Activated T-helper 2 cell treated with anti-CD3 and anti-CD28 coated beads, Interferon-gamma antibody, Interleukin-2, Interleukin-4, amounts not matched to agents 10 μg/mL and 5 μg/mL and 100 μg/mL, durations not matched to agents 14 hours and 24 hours and 36 hours (primary cell): Measurements from ENCODE around the gene ADAMTS6. TPM values are rescaled to one million over a fixed set of nuclear protein-coding genes. Genes with fewer than 3 reads are reported as not detected.

Experiments
- DNase-seq: peaks from one replicate; pipeline ENCODE4 v3.0.0; 2021; ENCODE audit warnings: low spot score
- H3K27ac Mint-ChIP-seq: one replicate; pipeline ENCODE4 v1.8.0; 2021; ENCODE audit warnings: mixed read lengths
- H3K27me3 Mint-ChIP-seq: one replicate; pipeline ENCODE4 v1.8.0; 2021; ENCODE audit warnings: low read depth, mixed read lengths
- H3K36me3 Mint-ChIP-seq: one replicate; pipeline ENCODE4 v1.8.0; 2021; ENCODE audit warnings: low read depth, mixed read lengths
- H3K4me1 Mint-ChIP-seq: one replicate; pipeline ENCODE4 v1.8.0; 2021; ENCODE audit warnings: low read depth, mixed read lengths
- H3K4me3 Mint-ChIP-seq: one replicate; pipeline ENCODE4 v1.8.0; 2021; ENCODE audit warnings: low read depth, mild to moderate bottlenecking, moderate library complexity, mixed read lengths
- H3K9me3 Mint-ChIP-seq: one replicate; pipeline ENCODE4 v1.8.0; 2021; ENCODE audit warnings: mixed read lengths
- intact Hi-C: fragments of 100-400 bp; cut with micrococcal nuclease; formaldehyde crosslinking; loops from one replicate; pipeline ENCODE4 v1.15.1; 2023
- total RNA-seq: library from RNA; stranded (reverse); gene quantifications from 2 replicates; pipeline ENCODE4 v1.2.3, GENCODE V29; 2022

Gene ADAMTS6
- total RNA-seq, 1 donor from 2014 or later: 1.4 TPM

DNA sequence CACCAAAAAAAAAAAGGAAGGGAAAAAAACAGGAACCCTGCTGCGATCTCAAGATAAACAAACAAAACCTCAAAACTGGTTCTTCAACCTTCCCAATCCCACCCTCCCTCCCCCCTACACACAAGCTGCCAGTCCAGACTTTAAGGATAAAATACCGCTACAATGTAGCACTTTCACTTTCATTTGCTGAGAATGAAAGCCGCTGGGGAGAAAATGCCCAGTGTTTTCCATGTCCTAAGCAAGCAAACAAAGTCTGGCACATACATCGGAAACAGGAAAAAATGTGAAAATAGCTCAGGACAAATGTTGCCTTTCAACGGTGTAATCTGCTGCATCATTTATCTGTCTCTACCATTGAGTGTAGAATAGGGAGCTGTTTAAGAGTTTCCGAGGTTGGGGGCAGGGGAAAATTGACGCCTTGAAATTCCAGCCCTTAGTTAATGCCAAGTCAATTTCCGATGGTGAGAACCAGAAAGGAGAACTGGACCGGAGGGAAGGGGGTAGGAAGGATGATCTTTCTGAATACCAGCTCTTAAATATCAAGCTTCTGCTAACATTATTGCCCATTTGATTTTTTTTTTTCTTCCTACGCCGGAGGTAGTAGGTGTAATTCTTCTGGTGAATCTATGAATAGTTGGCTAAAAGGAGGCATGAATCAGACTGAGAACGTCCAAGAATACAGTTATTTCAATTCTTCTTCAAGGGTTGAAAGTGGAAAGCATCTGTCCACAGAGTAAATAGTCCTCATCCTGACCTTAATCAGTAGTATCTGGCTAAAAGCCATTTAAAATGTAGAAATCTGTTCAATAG, 1.2 kb upstream of the ADAMTS6 start:
- Mint-ChIP-seq H3K4me1 (peaks cover 20% of the 10 kb centered on the region), H3K4me3 (no peak overlapping the region), H3K27ac (peak overlapping the region; percentile 84), H3K36me3 (no peaks in the 10 kb centered on the region), H3K9me3 (no peaks in the 10 kb centered on the region), H3K27me3 (no peaks in the 10 kb centered on the region)
- DNase-seq: no peak
- intact Hi-C loops: loop anchor here (1.0 to 5.0 kb wide), 13 partner anchors 79 to 848 kb away; partner anchors contain the start of genes CENPK, CWC27, ERBIN and NLN

DNA sequence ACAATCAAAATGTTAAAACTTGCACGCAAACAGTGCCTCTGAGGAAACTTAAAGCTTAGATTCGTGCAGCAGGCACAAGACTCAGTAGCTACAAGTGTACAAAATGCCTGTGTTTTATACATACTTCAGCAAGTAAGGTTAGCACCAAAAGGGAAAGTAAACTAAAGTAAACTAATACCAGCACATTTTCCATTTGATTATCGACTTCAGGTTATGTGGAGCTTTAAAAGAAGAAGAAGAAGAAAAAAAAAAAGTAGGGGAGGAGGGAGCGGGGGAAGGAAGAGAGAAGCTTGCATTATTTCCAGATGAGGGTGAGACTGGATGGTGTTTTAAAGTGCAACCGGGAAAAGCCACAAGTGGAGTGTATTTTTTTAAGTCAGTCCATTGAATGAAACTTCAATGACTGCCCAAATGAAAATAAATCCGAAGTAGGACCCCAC, 596 bp upstream of the ADAMTS6 start:
- DNase-seq: no peak
- Mint-ChIP-seq H3K4me3 (no peak overlapping the region), H3K4me1 (peaks cover 21% of the 10 kb centered on the region), H3K9me3 (no peaks in the 10 kb centered on the region), H3K36me3 (no peaks in the 10 kb centered on the region), H3K27ac (peak overlapping the region; percentile 84), H3K27me3 (peaks cover 6% of the 10 kb centered on the region)
- intact Hi-C loops: loop anchor here (2.0 to 5.0 kb wide), 8 partner anchors 80 to 715 kb away; partner anchors contain the start of genes CENPK, CWC27, ERBIN and NLN

DNA sequence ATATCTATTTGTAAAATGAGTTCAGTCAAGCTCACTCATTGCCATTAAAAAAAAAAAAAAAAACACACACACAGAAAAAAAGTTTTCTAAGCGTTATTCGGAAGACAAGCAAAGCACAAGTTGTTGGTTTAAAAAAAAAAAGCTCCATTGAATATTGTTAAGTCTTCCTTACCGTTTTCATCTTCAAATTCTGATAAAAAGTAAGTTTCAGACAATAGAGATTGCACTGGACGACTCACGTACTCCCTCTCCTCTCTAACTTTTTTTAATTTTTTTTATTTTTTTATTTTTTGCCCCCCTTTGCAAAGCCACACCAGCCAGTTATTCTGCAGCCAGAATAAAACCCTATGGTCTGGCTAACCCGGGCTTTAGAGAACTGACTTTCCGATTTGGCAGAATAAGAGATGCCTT, 544 bp downstream of the ADAMTS6 start:
- Mint-ChIP-seq H3K27me3 (peaks cover 6% of the 10 kb centered on the region), H3K27ac (peak overlapping the region; percentile 84), H3K36me3 (no peaks in the 10 kb centered on the region), H3K4me1 (peaks cover 21% of the 10 kb centered on the region), H3K9me3 (no peaks in the 10 kb centered on the region), H3K4me3 (no peak overlapping the region)
- no peak for DNase-seq
- intact Hi-C loops: loop anchor here (5.0 kb wide), 7 partner anchors 81 to 714 kb away; partner anchors contain the start of genes CENPK, CWC27, ERBIN and NLN

DNA sequence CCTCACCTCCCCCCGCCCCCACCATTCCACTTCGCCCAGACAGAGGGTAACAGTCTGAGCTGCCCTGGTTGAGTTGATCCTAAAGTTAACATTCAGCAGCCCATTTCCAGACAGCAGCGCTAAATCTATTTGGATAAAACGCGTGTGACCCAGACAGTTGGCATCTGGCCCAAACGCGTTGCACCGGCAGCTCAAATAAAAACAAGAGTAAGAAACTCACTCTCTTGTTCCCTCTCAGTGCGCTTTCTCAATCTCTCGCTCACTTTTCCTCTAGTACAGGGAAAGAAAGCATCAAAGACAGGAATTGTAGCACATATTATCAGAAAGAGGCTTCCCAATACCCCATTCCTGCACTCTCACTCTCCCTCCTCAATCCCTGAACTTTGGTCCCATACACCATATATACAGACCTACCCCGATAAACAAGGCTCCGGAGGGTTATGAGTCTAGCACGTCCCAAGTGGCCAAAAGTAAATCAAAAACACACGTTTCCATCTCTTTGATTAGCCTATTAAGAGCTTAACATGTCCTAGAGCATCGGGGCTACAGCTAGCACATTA, 1.3 kb downstream of the ADAMTS6 start:
- no peaks in the 10 kb centered on the region for H3K9me3 Mint-ChIP-seq
- no peak overlapping the region for H3K4me3 Mint-ChIP-seq
- intact Hi-C loops: loop anchor here (5.0 kb wide), 7 partner anchors 82 to 713 kb away; partner anchors contain the start of genes CENPK, CWC27, ERBIN and NLN
- DNase-seq: no peak
- no peaks in the 10 kb centered on the region for H3K36me3 Mint-ChIP-seq
- H3K27ac Mint-ChIP-seq: no peak overlapping the region
- H3K4me1 Mint-ChIP-seq: peaks cover 24% of the 10 kb centered on the region
- peaks cover 6% of the 10 kb centered on the region for H3K27me3 Mint-ChIP-seq

DNA sequence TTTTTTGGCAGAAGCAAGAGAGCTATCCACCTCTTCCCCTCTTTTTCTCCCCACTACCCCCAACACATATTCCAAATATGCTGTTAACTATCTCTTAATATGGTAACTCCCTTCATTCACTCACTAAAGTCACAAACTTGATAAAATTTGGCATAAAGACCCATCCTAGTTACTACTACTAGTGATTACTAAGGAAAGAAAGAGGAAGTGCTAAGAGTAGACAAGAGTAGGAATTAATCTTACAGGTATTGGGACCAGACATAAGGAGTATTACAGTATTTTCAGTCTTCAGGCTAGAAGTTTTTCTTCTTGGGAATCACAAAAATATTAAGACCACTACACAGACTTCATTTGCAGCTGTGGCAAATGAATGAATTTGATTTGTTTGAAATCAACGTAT, 2.2 kb downstream of the ADAMTS6 start:
- intact Hi-C loops: no loop called here
- no peak overlapping the region for H3K27ac Mint-ChIP-seq
- peaks cover 6% of the 10 kb centered on the region for H3K27me3 Mint-ChIP-seq
- peaks cover 24% of the 10 kb centered on the region for H3K4me1 Mint-ChIP-seq
- H3K9me3 Mint-ChIP-seq: no peaks in the 10 kb centered on the region
- H3K4me3 Mint-ChIP-seq: no peak overlapping the region
- no peak for DNase-seq
- H3K36me3 Mint-ChIP-seq: no peaks in the 10 kb centered on the region

DNA sequence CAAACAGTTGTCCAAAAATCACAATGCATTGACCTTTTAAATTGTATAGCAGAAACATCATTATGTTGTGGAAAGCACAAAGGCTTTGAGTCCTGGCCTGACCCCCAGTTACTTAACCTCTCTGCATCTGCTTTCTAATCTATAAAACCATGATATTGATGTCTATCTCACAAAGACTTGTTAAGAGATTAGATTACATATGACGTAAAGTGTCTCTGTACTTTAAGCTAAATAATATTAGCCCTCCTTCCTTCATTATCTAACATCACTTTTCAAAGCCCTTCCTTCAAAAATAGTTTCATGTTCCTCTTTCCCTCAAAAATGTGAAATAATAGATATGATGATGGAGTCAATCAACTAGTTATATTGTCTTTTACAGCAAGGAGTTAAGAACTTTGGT, 3.4 kb downstream of the ADAMTS6 start:
- Mint-ChIP-seq H3K4me1 (peaks cover 21% of the 10 kb centered on the region), H3K27me3 (peaks cover 6% of the 10 kb centered on the region), H3K9me3 (no peaks in the 10 kb centered on the region), H3K4me3 (no peak overlapping the region), H3K27ac (no peak overlapping the region), H3K36me3 (no peaks in the 10 kb centered on the region)
- no peak for DNase-seq
- intact Hi-C loops: no loop called here

DNA sequence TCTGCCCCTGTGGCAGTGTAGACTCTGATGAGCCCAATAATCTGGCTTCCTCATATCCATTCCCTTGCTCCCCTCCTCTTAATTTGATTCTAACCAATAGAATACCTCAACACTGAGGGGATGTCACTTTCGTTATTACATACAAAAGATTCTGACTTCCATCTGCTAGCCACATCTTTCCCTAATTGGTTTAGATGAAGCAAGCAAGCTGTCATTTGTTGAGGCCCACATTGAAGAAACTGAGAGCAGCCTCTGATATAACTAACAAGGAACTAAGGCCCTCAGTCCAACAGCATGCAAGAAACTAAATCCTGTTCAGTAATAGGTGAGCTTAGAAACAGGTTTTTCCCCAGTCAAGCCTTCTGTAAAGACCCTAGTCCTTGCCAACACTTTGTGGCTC, 5.8 kb downstream of the ADAMTS6 start:
- Mint-ChIP-seq H3K36me3 (no peaks in the 10 kb centered on the region), H3K27me3 (peaks cover 8% of the 10 kb centered on the region), H3K27ac (no peak overlapping the region), H3K9me3 (no peaks in the 10 kb centered on the region), H3K4me1 (peaks cover 4% of the 10 kb centered on the region), H3K4me3 (no peak overlapping the region)
- intact Hi-C loops: no loop called here
- DNase-seq: no peak

DNA sequence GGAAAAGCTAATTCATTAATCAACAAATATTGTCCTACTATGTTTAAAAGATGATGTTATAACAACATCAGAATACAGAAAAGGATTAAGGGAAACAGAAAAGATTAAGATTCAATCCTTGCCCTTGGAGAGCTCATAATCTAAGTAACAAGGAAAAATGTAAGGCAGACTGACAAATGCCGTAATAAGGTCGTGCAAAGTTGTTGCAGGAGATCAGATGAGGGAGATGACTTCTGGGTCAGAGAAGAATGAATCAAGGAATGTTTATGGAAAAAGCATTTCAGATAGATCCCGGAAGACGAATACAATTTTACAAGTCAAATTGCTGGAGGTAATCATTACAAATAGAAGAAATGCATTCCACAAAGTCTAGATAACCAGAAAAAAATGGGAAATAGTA, 6.4 kb downstream of the ADAMTS6 start:
- Mint-ChIP-seq H3K27me3 (peaks cover 9% of the 10 kb centered on the region), H3K4me1 (peaks cover 4% of the 10 kb centered on the region), H3K4me3 (no peak overlapping the region), H3K36me3 (no peaks in the 10 kb centered on the region), H3K27ac (no peak overlapping the region), H3K9me3 (no peaks in the 10 kb centered on the region)
- no peak for DNase-seq
- intact Hi-C loops: no loop called here

DNA sequence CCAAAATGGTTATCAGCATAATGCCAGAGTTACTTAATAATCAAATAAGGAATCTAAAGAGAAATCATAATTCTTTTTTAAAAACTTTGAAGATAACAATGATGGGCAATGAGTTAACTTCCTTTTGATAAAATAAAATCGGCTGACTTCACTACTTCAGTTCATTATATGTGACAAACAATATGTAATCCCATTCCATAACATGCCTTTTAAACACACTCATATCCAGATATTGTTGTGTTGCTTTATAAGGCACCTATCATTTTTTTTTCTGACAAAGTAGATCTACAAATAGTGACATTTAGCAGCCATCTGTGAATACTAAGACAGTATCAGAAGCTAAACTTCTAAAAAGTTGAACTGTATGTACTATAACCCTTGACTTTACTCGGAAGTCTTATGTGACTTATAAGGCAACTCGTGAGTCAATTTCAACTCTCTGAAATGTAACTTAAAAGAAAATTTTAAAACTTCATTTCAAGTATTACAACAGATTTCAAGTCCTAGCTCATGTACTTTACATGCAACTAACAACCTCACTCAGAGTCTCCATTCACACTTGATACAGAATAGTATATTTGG, 7.5 kb downstream of the ADAMTS6 start:
- intact Hi-C loops: no loop called here
- H3K36me3 Mint-ChIP-seq: no peaks in the 10 kb centered on the region
- H3K27ac Mint-ChIP-seq: no peak overlapping the region
- no peak overlapping the region for H3K4me3 Mint-ChIP-seq
- DNase-seq: no peak
- peaks cover 4% of the 10 kb centered on the region for H3K4me1 Mint-ChIP-seq
- no peaks in the 10 kb centered on the region for H3K9me3 Mint-ChIP-seq
- peaks cover 9% of the 10 kb centered on the region for H3K27me3 Mint-ChIP-seq

DNA sequence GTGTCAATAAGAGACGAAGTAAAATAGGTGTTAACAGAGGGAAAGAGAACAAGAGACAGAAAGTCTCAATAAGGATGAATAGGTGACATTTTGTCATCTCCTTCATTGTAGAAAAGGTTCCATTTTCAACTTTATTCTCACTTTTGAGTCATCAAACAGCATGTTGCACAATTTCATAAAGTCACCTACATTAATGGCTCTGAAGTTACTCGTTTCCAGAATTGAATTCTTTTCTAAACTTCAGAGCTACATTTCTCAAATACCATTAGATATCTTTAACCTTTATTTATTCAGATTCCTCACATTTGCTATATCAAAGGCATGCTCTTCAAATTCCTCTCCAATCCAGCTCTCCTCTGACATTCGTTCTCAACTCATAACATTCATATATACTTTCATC, 13.1 kb downstream of the ADAMTS6 start:
- no peaks in the 10 kb centered on the region for H3K36me3 Mint-ChIP-seq
- no peak overlapping the region for H3K4me3 Mint-ChIP-seq
- H3K27ac Mint-ChIP-seq: no peak overlapping the region
- intact Hi-C loops: no loop called here
- no peak for DNase-seq
- no peaks in the 10 kb centered on the region for H3K9me3 Mint-ChIP-seq
- H3K4me1 Mint-ChIP-seq: no peaks in the 10 kb centered on the region
- H3K27me3 Mint-ChIP-seq: peaks cover 3% of the 10 kb centered on the region

DNA sequence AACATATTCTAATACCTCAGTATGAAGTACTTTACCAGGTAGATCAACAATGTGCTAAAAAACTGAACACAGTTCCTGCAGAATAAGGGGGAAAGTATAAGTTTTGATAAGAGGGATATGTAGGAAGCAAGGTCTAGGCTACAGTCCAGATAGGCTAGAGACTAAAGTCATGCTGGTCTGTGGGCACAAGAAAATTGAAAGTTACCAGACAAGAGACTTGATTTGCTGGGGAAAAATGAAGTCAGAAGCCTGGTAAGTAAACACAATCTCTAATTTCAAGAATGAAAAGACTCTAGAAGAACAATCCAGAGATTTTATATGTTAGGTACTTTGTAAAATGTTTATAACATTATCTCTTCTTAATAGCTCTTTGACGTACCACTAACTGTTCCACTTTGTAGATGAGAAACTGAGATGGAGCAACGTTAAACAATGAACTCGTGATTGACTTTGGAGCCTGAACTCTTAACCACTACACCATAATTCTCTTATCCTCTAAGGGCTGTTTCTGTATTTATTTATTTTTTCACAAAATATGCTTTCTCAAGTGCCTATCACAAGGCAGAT, 19.5 kb downstream of the ADAMTS6 start:
- Mint-ChIP-seq H3K27ac (no peak overlapping the region), H3K27me3 (no peaks in the 10 kb centered on the region), H3K9me3 (no peaks in the 10 kb centered on the region), H3K4me1 (no peaks in the 10 kb centered on the region), H3K36me3 (no peaks in the 10 kb centered on the region), H3K4me3 (no peak overlapping the region)
- DNase-seq: no peak
- intact Hi-C loops: no loop called here

DNA sequence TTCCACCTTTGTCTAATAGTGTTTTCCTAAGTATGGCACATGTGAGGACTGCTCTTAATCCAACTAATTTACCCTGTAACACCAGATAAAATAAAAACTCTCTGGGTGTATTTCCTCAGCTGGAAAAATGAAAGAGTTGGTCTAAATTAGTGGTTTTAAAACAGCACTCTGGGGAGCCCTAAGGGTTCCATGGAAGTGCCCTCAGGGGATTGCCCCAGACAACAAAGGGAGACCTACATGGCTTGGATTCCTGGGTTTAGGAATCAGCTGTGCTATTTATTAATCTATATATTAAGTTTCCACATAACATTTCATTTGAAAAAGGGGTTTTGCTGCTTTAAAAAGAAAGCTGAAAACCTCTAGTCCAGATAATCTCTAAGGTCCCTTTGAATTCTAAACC, 20.2 kb downstream of the ADAMTS6 start:
- DNase-seq: no peak
- Mint-ChIP-seq H3K36me3 (no peaks in the 10 kb centered on the region), H3K4me1 (no peaks in the 10 kb centered on the region), H3K4me3 (no peak overlapping the region), H3K9me3 (no peaks in the 10 kb centered on the region), H3K27ac (no peak overlapping the region), H3K27me3 (no peaks in the 10 kb centered on the region)
- intact Hi-C loops: no loop called here

DNA sequence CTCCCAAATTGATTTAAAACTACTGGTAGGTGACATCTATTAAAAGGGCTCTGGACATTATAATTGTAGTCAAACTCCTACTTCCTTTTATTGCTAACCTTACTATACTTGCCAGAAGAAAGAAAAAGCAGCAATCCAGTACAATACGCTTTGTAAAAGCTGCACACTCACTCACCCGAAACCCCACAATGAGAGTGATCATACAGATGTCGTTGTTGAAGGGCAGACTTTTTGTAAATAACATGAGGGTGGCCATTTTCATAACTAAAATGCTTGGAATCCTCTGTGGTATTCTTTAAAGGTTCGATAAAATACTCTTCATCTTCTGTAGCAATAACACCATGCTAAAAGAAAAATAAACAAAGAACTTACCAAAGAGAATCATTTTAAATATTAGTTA, 21.7 kb downstream of the ADAMTS6 start:
- Mint-ChIP-seq H3K27ac (no peak overlapping the region), H3K4me1 (no peaks in the 10 kb centered on the region), H3K27me3 (no peaks in the 10 kb centered on the region), H3K4me3 (no peak overlapping the region), H3K36me3 (no peaks in the 10 kb centered on the region), H3K9me3 (no peaks in the 10 kb centered on the region)
- intact Hi-C loops: no loop called here
- no peak for DNase-seq
